Effector memory CD8-positive, alpha-beta T cell (primary cell): ENCODE results near the gene SMC3.
"Not testable (repeated sequence)": the region's sequence is repeated elsewhere in the genome, so short reads cannot be mapped to it uniquely, and the experiment has no call there.

Experiments used
- ATAC-seq: fragments of 150-1000 bp; cut with Tn5 transposase; replicated peaks from 2 replicates; pipeline ENCODE4 v1.10.0; 2021; ENCODE audit warnings: mild to moderate bottlenecking, moderate library complexity
- DNase-seq, 3 experiments: peaks; one replicate each; pipeline ENCODE4 v3.0.0; 2021
- H3K27ac Mint-ChIP-seq, 2 donors: one replicate each; pipeline ENCODE4 v1.8.0; 2022; ENCODE audit warnings: mild to moderate bottlenecking in 2 of 2, mixed read lengths in 2 of 2, moderate library complexity in 2 of 2
- H3K27me3 Mint-ChIP-seq, 2 donors: one replicate each; pipeline ENCODE4 v1.8.0; 2022; ENCODE audit warnings: mixed read lengths in 2 of 2
- H3K36me3 Mint-ChIP-seq: one replicate; pipeline ENCODE4 v1.8.0; 2022; ENCODE audit warnings: mild to moderate bottlenecking, moderate library complexity, mixed read lengths; ENCODE audit not compliant: insufficient read depth
- H3K4me1 Mint-ChIP-seq, 2 donors: one replicate each; pipeline ENCODE4 v1.8.0; 2022; ENCODE audit warnings: low read depth in 2 of 2, mixed read lengths in 2 of 2
- H3K4me3 Mint-ChIP-seq, 2 donors: one replicate each; pipeline ENCODE4 v1.8.0; 2022; ENCODE audit warnings: mild to moderate bottlenecking in 2 of 2, mixed read lengths in 2 of 2, moderate library complexity in 2 of 2
- H3K9me3 Mint-ChIP-seq, 2 donors: one replicate each; pipeline ENCODE4 v1.8.0; 2022; ENCODE audit warnings: mixed read lengths in 2 of 2

Gene SMC3

DNA sequence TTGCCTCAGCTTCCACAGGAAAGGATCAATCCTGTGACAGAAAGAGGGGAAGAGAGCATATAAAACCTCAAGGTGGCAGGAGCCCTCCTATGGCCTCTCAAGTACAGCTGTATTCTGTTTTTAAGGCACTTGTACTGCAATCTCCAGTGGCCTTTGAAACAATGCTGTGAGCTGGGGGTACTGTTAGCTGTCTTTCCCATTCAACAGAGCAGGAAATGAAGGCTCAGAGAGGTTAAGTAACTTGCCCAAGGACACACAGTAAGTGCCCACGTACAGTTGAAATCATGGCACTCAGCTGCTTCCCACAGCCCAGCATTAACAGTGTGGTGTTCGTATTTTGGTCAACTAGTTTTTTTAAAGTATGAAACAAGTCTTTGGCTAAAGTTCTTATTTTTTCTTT is 35.8 kb upstream of the SMC3 start:
- H3K27ac Mint-ChIP-seq: no peak overlapping the region
- DNase-seq (no peak), ATAC-seq (no peak)
- H3K4me1 Mint-ChIP-seq: peaks cover 37 to 38% of the 10 kb centered on the region in 2 donors
- H3K27me3 Mint-ChIP-seq: no peaks in the 10 kb centered on the region
- H3K36me3 Mint-ChIP-seq: peaks cover 8% of the 10 kb centered on the region
- no peak overlapping the region for H3K4me3 Mint-ChIP-seq
- no peaks in the 10 kb centered on the region for H3K9me3 Mint-ChIP-seq

DNA sequence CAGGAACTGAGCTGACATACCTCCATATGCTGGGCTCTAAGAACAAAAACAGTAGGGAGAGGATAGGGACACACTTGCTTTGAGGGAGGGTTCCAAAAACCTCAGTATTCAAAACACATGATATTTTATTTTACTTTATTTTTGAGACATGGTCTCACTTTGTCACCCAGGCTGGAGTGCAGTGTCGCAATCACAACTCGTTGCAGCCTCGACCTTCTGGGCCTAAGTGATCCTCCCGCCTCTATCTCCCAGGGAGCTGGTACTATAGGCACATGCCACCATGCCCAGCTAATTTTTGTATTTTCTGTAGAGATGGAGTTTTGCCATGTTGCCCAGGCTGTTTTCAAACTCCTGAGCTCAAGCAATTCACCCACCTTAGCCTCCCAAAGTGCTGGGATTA is 34.9 kb upstream of the SMC3 start:
- H3K27me3 Mint-ChIP-seq: not testable (repeated sequence)

DNA sequence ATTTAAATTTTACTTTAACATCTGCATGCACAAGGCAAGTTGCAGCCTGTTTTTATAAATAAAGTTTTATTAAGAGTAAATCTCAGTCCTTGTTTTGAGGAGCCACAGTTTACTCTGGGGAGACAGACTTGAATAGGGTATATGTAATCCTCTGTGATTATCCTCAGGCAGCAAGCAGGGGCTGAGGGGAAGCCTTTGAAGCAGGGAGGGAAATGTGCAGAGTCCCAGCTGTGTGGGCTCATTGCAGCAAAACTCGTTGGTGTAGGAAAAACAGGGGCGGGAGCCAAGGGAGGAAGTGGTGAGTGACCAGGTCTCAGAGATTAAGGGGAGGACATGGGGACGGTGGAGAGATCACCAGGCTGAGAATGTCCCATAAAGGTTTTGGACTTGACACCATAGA is 34.3 kb upstream of the SMC3 start:
- peaks cover 34 to 38% of the 10 kb centered on the region in 2 donors for H3K4me1 Mint-ChIP-seq
- ATAC-seq (no peak), DNase-seq (no peak)

More for the DNA sequence above, 34.9 kb upstream of the SMC3 start:
- H3K36me3 Mint-ChIP-seq, H3K27ac Mint-ChIP-seq, H3K4me3 Mint-ChIP-seq, ATAC-seq, DNase-seq, H3K9me3 Mint-ChIP-seq: not testable (repeated sequence)
- peaks cover 38% of the 10 kb centered on the region in 2 donors for H3K4me1 Mint-ChIP-seq

DNA sequence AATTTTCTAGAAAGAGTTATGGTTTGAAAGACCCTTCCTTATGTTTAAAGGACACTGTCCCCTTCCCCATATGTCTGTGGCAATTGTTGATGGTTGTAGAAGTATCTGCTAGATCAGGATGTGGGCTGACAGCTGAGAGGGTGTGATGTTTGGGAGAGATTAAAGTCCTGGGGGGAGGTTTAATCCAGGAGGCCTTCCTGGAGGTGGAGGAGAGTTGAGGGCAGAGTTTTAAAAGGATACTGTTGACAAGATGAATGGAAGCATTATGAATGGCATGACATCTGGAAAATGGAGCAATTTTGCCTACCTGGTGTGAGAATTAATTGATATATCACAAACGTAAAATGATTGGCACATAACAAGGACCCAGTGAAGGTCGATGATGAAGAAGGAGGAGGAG is 32.9 kb upstream of the SMC3 start:
- Mint-ChIP-seq H3K9me3 (no peaks in the 10 kb centered on the region), H3K36me3 (peaks cover 3% of the 10 kb centered on the region), H3K4me3 (no peak overlapping the region), H3K27ac (no peak overlapping the region), H3K27me3 (no peaks in the 10 kb centered on the region), H3K4me1 (peaks cover 22 to 27% of the 10 kb centered on the region in 2 donors)
- ATAC-seq (no peak), DNase-seq (no peak)

More for the DNA sequence above, 34.3 kb upstream of the SMC3 start:
- no peaks in the 10 kb centered on the region for H3K27me3 Mint-ChIP-seq
- H3K36me3 Mint-ChIP-seq: peaks cover 8% of the 10 kb centered on the region
- no peak overlapping the region for H3K4me3 Mint-ChIP-seq
- H3K9me3 Mint-ChIP-seq: no peaks in the 10 kb centered on the region
- H3K27ac Mint-ChIP-seq: peak overlapping the region in 1 of 2 donors; percentile 68

DNA sequence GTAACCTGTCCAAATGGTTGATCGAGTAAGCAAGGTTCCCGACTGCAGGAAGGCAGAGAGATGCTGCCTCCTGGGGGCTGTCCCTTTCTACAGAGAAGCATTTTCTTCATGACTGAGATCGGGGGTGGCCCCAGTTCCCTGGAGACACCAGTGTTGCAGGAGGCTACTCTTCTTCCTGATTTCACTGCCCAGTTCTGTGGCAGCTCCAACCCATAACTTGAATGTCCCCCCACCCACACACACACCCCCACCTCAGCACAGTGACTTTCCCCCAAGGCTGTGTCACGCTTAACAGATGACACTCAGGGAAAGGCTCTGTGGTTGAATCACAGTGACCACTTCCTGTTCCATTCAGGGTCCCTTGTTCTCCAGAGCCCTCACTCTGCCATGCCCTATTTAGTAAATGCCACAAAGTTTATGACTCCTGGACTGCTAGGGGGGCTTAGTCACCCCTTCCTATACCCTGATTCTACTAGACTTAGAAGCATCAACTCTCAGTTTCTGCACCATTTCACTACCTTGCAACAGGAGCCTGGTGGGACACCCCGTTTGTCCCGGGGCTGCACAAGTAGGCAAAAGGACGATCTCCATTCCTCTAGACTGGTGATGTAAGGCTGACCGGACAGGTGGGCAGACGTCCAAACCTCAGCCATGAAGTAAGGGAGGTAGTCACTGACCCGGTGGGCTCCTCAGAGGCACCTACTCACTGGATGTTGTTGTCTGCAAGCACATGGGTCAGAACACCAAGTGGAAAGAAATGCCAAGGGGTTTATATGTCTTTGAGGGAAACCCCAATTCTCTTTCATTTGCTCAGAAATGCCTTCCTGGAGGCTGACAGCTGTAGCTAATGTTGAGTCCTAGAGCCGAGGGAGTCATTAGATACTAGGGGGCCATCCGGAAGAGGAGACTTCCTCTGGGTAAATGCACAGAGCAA is 31.3 kb upstream of the SMC3 start:
- peak overlapping the region; percentile 46 to 67 for H3K4me3 Mint-ChIP-seq
- peak; percentile 37 to 48 (median 47) for DNase-seq
- no peaks in the 10 kb centered on the region for H3K36me3 Mint-ChIP-seq
- peaks cover 18 to 19% of the 10 kb centered on the region in 2 donors for H3K4me1 Mint-ChIP-seq
- peak overlapping the region in 1 of 2 donors; percentile 49 for H3K27ac Mint-ChIP-seq
- no peaks in the 10 kb centered on the region for H3K27me3 Mint-ChIP-seq
- H3K9me3 Mint-ChIP-seq: no peaks in the 10 kb centered on the region
- ATAC-seq: peak; percentile 94

DNA sequence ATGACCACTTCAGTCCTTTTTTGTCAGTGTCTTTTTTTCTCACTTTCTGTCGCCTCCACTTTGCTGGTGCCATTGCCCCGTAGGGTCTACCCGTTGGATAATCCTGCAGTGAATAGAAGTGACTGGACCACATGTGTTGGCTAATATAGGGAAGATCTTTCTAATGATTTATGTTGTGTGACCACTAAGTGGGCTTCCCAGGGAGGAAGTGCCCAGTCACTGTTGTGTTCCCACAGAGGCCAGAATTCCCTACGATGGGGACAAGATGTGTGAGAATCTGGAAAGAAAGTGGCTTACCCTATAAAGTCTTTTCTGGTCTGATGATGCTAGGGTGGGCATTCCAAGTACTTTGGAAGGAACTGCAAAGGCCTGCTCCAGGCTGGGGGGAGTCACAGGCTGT is 28.4 kb upstream of the SMC3 start:
- DNase-seq (no peak), ATAC-seq (no peak)
- Mint-ChIP-seq H3K4me1 (peaks cover 14 to 15% of the 10 kb centered on the region in 2 donors), H3K27me3 (no peaks in the 10 kb centered on the region), H3K4me3 (no peak overlapping the region), H3K36me3 (no peaks in the 10 kb centered on the region), H3K9me3 (no peaks in the 10 kb centered on the region), H3K27ac (no peak overlapping the region)

DNA sequence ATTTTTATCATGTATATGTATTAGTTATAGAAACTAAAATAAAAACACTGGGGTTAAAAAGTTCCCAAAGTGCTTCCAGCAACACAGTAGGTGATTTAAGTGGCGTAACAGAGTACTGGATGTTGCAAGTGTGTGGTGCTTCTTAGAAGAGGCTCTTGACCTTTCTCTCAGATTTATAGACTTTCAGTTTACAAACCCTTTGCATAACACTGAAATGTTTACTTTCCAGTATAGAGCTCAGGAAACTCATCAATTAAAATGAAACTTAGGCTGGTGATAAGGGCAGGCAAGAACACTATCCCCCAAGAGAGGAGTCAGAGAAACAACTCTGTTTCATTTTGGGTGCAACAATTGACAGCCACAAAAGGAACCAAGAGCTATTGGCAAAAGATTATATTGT is 27.5 kb upstream of the SMC3 start:
- no peaks in the 10 kb centered on the region for H3K27me3 Mint-ChIP-seq
- ATAC-seq (no peak), DNase-seq (no peak)
- H3K4me3 Mint-ChIP-seq: no peak overlapping the region
- peaks cover 10 to 12% of the 10 kb centered on the region in 2 donors for H3K4me1 Mint-ChIP-seq
- no peak overlapping the region for H3K27ac Mint-ChIP-seq
- H3K9me3 Mint-ChIP-seq: no peaks in the 10 kb centered on the region
- H3K36me3 Mint-ChIP-seq: no peaks in the 10 kb centered on the region

DNA sequence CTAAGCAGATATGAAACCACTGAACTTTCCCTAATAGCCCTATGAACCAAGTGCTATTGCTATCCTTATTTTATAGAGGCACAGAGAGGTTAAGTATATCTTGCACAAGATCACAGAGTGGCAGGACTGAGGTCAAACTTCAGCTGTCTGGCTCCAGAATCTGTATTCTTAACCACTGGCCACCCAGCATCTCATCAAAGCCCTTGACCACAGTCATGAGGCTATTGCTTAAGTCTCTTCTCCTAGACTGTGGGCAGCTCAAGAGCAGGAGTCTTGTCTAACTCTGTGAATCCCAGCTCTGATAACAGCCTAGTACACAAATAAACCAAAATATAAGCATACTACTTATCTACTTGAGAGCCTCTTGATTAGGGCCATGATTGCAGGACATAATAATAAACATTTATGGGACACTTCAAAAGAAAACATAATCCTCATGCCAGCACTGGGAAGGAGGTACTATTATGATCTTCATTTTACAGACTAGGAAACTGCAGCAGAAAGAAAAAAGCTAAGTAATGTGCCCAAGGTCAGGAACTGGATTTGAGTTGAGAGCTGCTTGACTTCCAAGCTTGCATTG is 22.4 kb upstream of the SMC3 start:
- no peaks in the 10 kb centered on the region for H3K9me3 Mint-ChIP-seq
- H3K4me1 Mint-ChIP-seq: peaks cover 4 to 5% of the 10 kb centered on the region in 2 donors
- ATAC-seq (no peak), DNase-seq (no peak)
- no peak overlapping the region for H3K27ac Mint-ChIP-seq
- H3K4me3 Mint-ChIP-seq: no peak overlapping the region
- no peaks in the 10 kb centered on the region for H3K36me3 Mint-ChIP-seq
- H3K27me3 Mint-ChIP-seq: peaks cover 0 to 2% of the 10 kb centered on the region in 2 donors

DNA sequence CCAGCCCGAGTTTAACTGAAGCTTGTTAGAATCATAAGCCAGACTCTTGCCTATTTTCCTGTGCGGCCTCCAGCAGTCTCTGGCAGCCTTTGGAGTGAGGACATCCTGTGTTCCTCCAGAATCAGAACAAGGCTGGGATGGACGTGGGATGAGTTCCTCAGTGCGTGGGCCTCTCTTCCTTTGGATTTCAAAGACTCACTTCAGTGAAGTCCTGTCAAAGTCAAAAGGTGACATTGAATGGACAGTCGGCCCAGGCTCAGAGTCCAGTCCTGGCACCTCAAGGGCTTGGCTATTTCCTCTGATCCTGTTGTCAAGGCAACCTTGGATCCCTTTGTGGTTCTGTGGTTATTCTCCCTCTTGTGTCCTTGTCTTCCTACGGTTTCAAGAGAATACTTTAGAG is 21.4 kb upstream of the SMC3 start:
- H3K36me3 Mint-ChIP-seq: no peaks in the 10 kb centered on the region
- no peak overlapping the region for H3K4me3 Mint-ChIP-seq
- no peak overlapping the region for H3K27ac Mint-ChIP-seq
- H3K4me1 Mint-ChIP-seq: peaks cover 4 to 5% of the 10 kb centered on the region in 2 donors
- no peak for DNase-seq
- peaks cover 1 to 6% of the 10 kb centered on the region in 2 donors for H3K27me3 Mint-ChIP-seq
- no peaks in the 10 kb centered on the region for H3K9me3 Mint-ChIP-seq
- ATAC-seq: no peak

DNA sequence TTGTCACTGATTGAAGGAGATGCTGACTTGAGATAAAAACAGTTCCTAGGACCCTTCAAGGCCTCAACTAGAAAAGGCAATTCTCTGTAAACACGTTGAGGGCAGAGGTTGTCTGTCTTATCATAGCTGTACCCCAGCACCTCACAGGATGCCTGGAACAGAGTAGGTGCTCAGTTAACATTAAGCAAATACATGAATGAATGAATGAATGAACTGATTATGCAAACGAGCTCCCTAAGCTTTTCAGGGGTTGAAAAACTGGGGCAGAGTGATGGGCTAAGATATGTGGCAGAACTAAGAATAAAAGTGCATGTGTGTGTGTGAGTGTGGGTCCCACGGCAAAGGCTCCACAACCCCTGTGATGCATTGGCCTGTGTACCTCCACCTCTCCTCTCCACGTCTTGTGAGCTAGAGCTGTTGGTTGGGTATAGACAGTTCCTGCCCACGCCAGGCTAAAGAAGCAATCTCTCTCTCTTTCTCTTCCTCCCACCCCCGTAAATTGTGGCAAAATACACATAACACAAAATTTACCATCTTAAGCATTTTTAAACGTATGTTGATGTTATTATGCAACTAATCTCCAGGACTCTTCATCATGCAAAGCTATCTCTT is 20.9 kb upstream of the SMC3 start:
- peaks cover 4 to 5% of the 10 kb centered on the region in 2 donors for H3K4me1 Mint-ChIP-seq
- no peak for DNase-seq
- ATAC-seq: no peak
- no peaks in the 10 kb centered on the region for H3K36me3 Mint-ChIP-seq
- no peaks in the 10 kb centered on the region for H3K9me3 Mint-ChIP-seq
- no peak overlapping the region for H3K4me3 Mint-ChIP-seq
- peaks cover 6 to 10% of the 10 kb centered on the region in 2 donors for H3K27me3 Mint-ChIP-seq
- no peak overlapping the region for H3K27ac Mint-ChIP-seq

DNA sequence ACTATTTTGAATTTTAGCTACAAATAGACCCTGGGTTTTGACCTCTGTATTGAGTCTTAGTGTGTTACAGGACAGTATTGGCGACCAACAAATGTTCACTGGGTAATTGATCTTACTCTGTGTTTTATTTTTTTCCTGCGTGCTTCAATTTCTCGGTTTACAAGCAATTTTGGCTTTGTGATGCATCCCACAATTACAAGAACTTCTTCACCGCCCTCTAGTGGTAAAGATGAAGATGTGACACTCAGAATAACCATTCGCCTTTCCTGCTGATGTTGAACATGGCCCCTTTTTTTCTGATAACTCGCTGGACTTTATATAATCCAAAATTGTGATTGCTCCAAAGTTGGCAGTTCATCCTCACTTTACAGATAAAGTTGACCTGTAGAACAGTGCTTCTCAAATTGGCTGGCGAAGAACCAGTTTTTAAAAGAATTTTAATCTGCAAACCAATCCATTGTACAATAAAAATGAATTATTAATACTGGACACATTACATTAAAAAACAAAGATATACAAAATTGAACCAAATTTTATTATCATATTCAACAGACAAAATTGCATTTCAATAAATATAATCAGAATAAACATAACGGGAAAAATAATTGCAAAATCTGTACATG is 20.2 kb upstream of the SMC3 start:
- no peak overlapping the region for H3K4me3 Mint-ChIP-seq
- H3K9me3 Mint-ChIP-seq: no peaks in the 10 kb centered on the region
- DNase-seq (peak in 1 of 3 experiments; percentile 29), ATAC-seq (peak; percentile 85)
- peaks cover 4 to 5% of the 10 kb centered on the region in 2 donors for H3K4me1 Mint-ChIP-seq
- peaks cover 13 to 15% of the 10 kb centered on the region in 2 donors for H3K27me3 Mint-ChIP-seq
- H3K27ac Mint-ChIP-seq: no peak overlapping the region
- no peaks in the 10 kb centered on the region for H3K36me3 Mint-ChIP-seq

DNA sequence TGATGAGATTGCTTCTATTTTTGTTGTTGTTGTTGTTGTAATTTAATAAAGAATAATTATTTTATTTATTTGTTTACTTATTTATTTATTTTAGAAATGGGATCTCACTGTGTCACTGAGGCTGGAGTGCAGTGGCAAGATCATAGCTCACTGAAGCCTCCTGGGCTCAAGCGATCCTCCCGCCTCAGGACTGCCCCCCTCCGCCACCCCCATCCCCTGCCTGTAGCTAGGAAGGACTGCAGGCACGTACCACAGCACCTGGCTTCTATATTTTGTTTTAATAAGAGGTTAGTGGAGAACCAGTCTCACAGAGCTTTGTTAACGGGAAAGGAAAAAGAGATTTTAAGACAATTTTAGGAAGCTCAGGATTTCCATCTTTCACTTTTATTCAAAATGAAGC is 19.5 kb upstream of the SMC3 start:
- Mint-ChIP-seq H3K36me3 (no peaks in the 10 kb centered on the region), H3K27ac (no peak overlapping the region), H3K27me3 (peaks cover 20 to 21% of the 10 kb centered on the region in 2 donors), H3K9me3 (no peaks in the 10 kb centered on the region), H3K4me1 (peaks cover 4 to 5% of the 10 kb centered on the region in 2 donors), H3K4me3 (no peak overlapping the region)
- DNase-seq (no peak), ATAC-seq (no peak)

DNA sequence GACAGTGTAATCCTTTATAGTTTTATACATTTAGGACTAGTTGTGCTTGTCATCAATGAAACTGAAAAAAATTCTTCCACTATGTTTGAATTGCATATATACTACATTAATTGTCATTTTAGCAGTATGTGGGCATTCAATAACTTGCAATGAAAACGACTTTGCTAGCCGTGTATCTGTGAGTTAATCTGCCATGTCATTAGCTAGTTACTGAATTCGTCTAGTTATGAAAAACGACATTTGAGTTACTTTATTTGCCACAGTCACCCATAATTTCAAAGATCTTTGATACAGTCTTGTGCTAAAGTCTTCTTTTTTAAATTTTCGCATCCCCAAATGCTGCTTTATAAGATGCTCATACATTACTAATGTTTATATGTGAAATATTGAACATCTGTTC is 18.3 kb upstream of the SMC3 start:
- no peak for DNase-seq
- Mint-ChIP-seq H3K27me3 (peaks cover 21 to 24% of the 10 kb centered on the region in 2 donors), H3K4me3 (no peak overlapping the region), H3K4me1 (peaks cover 4 to 5% of the 10 kb centered on the region in 2 donors), H3K27ac (no peak overlapping the region), H3K36me3 (no peaks in the 10 kb centered on the region), H3K9me3 (no peaks in the 10 kb centered on the region)
- no peak for ATAC-seq
